Epithelial cell of proximal tubule (primary cell): Measurements from ENCODE around the gene ASXL2. TPM values are rescaled to one million over a fixed set of nuclear protein-coding genes. Genes with fewer than 3 reads are reported as not detected.

Source experiments
- DNase-seq: peaks from one replicate; pipeline ENCODE4 v3.0.0-alpha.2; 2011; ENCODE audit warnings: low read depth
- H3K4me3 ChIP-seq: 2 replicates; pipeline ENCODE4 v1.5.1; 2011; ENCODE audit warnings: low read depth, mild to moderate bottlenecking, low read length
- CTCF ChIP-seq: conservative IDR thresholded peaks from 2 replicates; pipeline ENCODE4 v1.5.1; 2012; ENCODE audit warnings: low read depth, mild to moderate bottlenecking, low read length
- total RNA-seq: library from RNA; depleted of rRNA; stranded (reverse); fragments of >200 nt; gene quantifications from 2 replicates; pipeline ENCODE4 v1.2.3, GENCODE V29; 2015

The ASXL2 gene
- total RNA-seq, 1 donor from 2014 or later, result 10.1 TPM

- H3K4me3 ChIP-seq, result no peak overlapping the region
- no peak for TF ChIP-seq CTCF
These were observed 118.0 kb downstream of the ASXL2 start for GRCh38 chr2:25760297-25760696.

GRCh38 chr2:25758348-25758747, 119.9 kb downstream of the ASXL2 start:
- H3K4me3 ChIP-seq, result no peak overlapping the region
- DNase-seq, result no peak
- TF ChIP-seq CTCF, result no peak

More at GRCh38 chr2:25760297-25760696, 118.0 kb downstream of the ASXL2 start:
- no peak for DNase-seq

DNA sequence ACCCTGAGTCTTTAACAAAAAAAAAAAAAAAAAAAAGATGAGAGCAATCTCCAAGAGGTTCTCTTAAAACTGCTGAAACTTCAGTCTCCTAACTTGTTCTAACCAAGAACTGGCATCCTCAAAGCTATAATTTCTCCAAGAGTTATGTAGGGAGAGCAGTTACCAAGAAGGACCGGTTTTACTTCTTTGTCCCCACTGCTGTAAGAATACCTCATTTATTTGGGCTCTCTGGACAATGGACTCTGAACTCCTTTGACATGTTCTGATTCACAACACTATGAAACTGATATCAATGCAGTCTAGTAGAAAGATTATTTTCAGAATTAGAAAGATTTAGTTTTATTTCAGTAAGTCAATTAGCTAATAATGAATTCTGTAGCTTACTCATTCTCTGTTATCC, 120.4 kb downstream of the ASXL2 start:
- no peak for DNase-seq
- no peak overlapping the region for H3K4me3 ChIP-seq
- TF ChIP-seq CTCF, result no peak

- no peak for TF ChIP-seq CTCF
- DNase-seq, result no peak
- H3K4me3 ChIP-seq, result no peak overlapping the region
These were observed 121.8 kb downstream of the ASXL2 start for GRCh38 chr2:25756536-25756935.

- TF ChIP-seq CTCF, result no peak
- no peak overlapping the region for H3K4me3 ChIP-seq
- DNase-seq, result no peak
These were observed 128.6 kb downstream of the ASXL2 start for GRCh38 chr2:25749676-25750075.

DNA sequence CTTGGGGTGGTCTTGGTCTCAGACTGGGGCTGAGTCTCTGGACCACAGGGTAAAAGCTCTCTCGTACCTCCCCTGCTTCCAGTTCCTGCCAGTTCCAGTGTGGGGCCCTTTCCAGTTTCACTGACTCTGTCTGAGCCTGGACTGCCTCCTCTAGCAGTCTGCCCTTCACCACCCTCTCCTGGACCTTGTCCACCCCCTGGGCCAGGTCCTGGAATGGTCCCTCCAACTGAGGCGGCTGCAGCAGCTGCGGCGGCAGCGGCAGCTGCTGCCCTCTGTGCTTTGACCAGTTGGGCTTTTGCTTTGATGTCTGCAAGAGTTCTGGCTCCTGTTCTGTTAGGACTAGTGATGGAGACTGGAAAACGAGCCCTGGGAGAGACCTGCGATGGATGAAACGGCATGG, 134.2 kb downstream of the ASXL2 start:
- H3K4me3 ChIP-seq, result no peak overlapping the region
- DNase-seq, result no peak
- no peak for TF ChIP-seq CTCF

- no peak overlapping the region for H3K4me3 ChIP-seq
- TF ChIP-seq CTCF, result no peak
- no peak for DNase-seq
These were observed 135.0 kb downstream of the ASXL2 start for GRCh38 chr2:25743132-25743830.
